ENCODE measurements around the gene SS18.

GRCh38 chr18:25990473-25990872 lies 99.9 kb downstream of the SS18 start:
- TF ChIP-seq CTCF (IDR thresholded peaks at IDR 0.05; ENCODE audit: insufficient read depth, low read length, poor library complexity, severe bottlenecking) (no peak), EZH2phosphoT487 (conservative IDR thresholded peaks at IDR 0.05; ENCODE audit: low read length) (no peak)
